HepG2 (cell line): ENCODE measurements around the gene NECAB2. TPM values are rescaled to one million over a fixed set of nuclear protein-coding genes. Genes with fewer than 3 reads are reported as not detected.

Experiments
- ATF7-NPFF ChIP-seq: sonication (generic); formaldehyde crosslinking; IDR thresholded peaks from 2 replicates; pipeline ENCODE4 v1.8.1; 2023; ENCODE audit warnings: mild to moderate bottlenecking, low read depth, missing genetic modification reagents, moderate library complexity
- BHLHE40 ChIP-seq: IDR thresholded peaks from 2 replicates; pipeline ENCODE4 v1.6.1; 2011; ENCODE audit warnings: low read length, improper control_type of control experiment
- GATA4 ChIP-seq: sonication (generic); IDR thresholded peaks from 2 replicates; pipeline ENCODE4 v1.6.1; 2016; ENCODE audit warnings: antibody characterized with exemption, low read depth, borderline replicate concordance
- HNRNPUL1 ChIP-seq: fragments of 200-400 bp; formaldehyde crosslinking; IDR thresholded peaks from 2 replicates; pipeline ENCODE4 v1.6.1; 2017; ENCODE audit warnings: low read depth, mild to moderate bottlenecking, low read length, moderate library complexity
- MTF1 ChIP-seq: sonication (generic); formaldehyde crosslinking; IDR thresholded peaks from 2 replicates; pipeline ENCODE4 v1.5.0; 2020; ENCODE audit warnings: missing genetic modification reagents
- NCOA2 ChIP-seq: sonication (generic); formaldehyde crosslinking; IDR thresholded peaks from 2 replicates; pipeline ENCODE4 v1.8.0; 2022; ENCODE audit warnings: inconsistent platforms
- RXRA ChIP-seq: sonication (generic); formaldehyde crosslinking; IDR thresholded peaks from 2 replicates; pipeline ENCODE4 v1.5.1; 2020; ENCODE audit warnings: missing genetic modification reagents
- SIX1 ChIP-seq: sonication (generic); formaldehyde crosslinking; IDR thresholded peaks from 2 replicates; pipeline ENCODE4 v1.4.0; 2020; ENCODE audit warnings: missing genetic modification reagents, borderline replicate concordance
- SP1 ChIP-seq, 2 experiments: fragments of 450-650 bp in 1 of 2; sonication (generic) in 1 of 2; formaldehyde crosslinking in 1 of 2; IDR thresholded peaks; 2 replicates each; pipeline versions ENCODE4 v1.4.0 to v1.6.1; 2016 to 2020; ENCODE audit warnings: missing genetic modification reagents in 1 of 2
- SRF ChIP-seq: IDR thresholded peaks from 2 replicates; pipeline ENCODE4 v1.6.1; 2011; ENCODE audit warnings: mild to moderate bottlenecking, low read depth, low read length, moderate library complexity
- SRSF9 ChIP-seq: fragments of 200-400 bp; formaldehyde crosslinking; IDR thresholded peaks from 2 replicates; pipeline ENCODE4 v1.6.1; 2018; ENCODE audit warnings: borderline replicate concordance, mild to moderate bottlenecking, low read depth, low read length; ENCODE audit not compliant: insufficient read depth, poor library complexity, severe bottlenecking
- TGIF2 ChIP-seq: IDR thresholded peaks from 2 replicates; pipeline ENCODE4 v1.6.1; 2016; ENCODE audit warnings: control low read depth, missing compliant biosample characterization
- TSC22D2 ChIP-seq: sonication (generic); formaldehyde crosslinking; IDR thresholded peaks from 2 replicates; pipeline ENCODE4 v1.5.1; 2020; ENCODE audit warnings: missing genetic modification reagents, mild to moderate bottlenecking, borderline replicate concordance
- ZFP36L2 ChIP-seq: sonication (generic); formaldehyde crosslinking; IDR thresholded peaks from 2 replicates; pipeline ENCODE4 v1.4.0; 2020; ENCODE audit warnings: missing genetic modification reagents
- ZFX ChIP-seq: sonication (generic); formaldehyde crosslinking; IDR thresholded peaks from 2 replicates; pipeline ENCODE4 v1.4.0; 2020; ENCODE audit warnings: mild to moderate bottlenecking, low read depth, missing genetic modification reagents, moderate library complexity
- ZNF207 ChIP-seq: fragments of 450-650 bp; IDR thresholded peaks from 2 replicates; pipeline ENCODE4 v1.6.1; 2016; ENCODE audit warnings: antibody characterized with exemption, borderline replicate concordance
- ZNF251 ChIP-seq: sonication (generic); formaldehyde crosslinking; IDR thresholded peaks from 2 replicates; pipeline ENCODE4 v1.9.0; 2021; ENCODE audit warnings: mild to moderate bottlenecking, missing genetic modification reagents
- ZSCAN30 ChIP-seq: sonication (generic); formaldehyde crosslinking; IDR thresholded peaks from 2 replicates; pipeline ENCODE4 v1.5.0; 2020; ENCODE audit warnings: mild to moderate bottlenecking, missing genetic modification reagents
- polyA plus RNA-seq, 8 experiments: library from polyadenylated mRNA; depleted of rRNA in 3 of 8; stranded (reverse) in 7 of 8; unstranded in 1 of 8; fragments of >200 nt; fragmentation: Illumina TruSeq in 4 of 8; extraction: Trizol in 4 of 8; gene quantifications; 2 replicates each; pipeline versions ENCODE4 v1.2.1 to v1.2.3, GENCODE V29; 2011 to 2016; ENCODE audit warnings: low read depth in 4 of 8, missing spikeins in 1 of 8, mixed read lengths in 1 of 8; ENCODE audit not compliant: insufficient read depth in 1 of 8
- total RNA-seq, 5 experiments: library from RNA; depleted of rRNA; stranded (reverse); fragments of >200 nt; fragmentation: Illumina TruSeq; extraction: Trizol; gene quantifications; 2 replicates each; pipeline ENCODE4 v1.2.3, GENCODE V29; 2016; ENCODE audit warnings: low read depth in 1 of 5
- TF ChIP-seq, protein P1 (sequence below): sonication (generic); formaldehyde crosslinking; IDR thresholded peaks from 2 replicates; pipeline ENCODE4 v1.9.0; 2021; ENCODE audit warnings: mild to moderate bottlenecking, missing genetic modification reagents
- TF ChIP-seq, protein P2 (sequence below): sonication (generic); formaldehyde crosslinking; conservative IDR thresholded peaks from 2 replicates; pipeline ENCODE4 v1.8.1; 2023; ENCODE audit warnings: missing genetic modification reagents
- TF ChIP-seq, protein P3 (sequence below): sonication (generic); formaldehyde crosslinking; IDR thresholded peaks from 2 replicates; pipeline ENCODE4 v1.4.0; 2020; ENCODE audit warnings: missing genetic modification reagents

The NECAB2 gene
- total and polyA plus RNA-seq, 2 of the 13 experiments (the other 11 are each of a cell fraction or from before 2014, with no cell fraction given) = 0.21 to 0.49 TPM

DNA sequence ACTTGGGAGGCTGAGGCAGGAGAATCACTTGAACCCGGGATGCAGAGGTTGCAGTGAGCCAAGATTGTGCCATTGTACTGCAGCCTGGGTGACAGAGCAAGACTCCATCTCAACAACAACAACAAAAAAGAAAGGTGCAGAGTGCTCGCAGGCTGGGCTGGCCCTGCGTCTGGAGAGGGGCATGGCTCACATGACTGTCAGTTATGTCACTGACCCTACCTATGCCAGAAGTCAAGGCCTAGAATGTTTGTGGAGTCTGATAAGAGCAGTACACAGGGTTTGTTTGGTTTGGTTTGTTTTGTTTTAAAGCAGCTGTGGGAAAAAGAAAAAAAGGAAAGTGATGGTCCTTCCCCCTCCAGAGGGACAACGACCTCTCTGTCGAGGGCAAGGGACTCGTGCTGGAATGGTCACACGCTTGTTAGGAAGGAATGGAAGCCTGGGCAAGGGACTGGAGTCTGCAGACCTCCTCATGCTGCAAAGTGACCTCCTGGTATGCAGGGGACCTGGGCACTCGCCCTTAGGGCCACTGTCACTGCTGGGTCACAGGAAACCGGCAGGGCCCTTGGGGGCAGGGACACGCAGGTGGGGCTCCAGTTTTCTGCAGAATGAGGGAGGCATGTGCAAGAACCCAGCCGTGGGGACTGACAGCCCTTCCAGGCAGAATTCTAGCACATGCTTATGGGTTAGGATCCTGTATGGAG, 25.1 kb upstream of the NECAB2 start (continued):
- TF ChIP-seq, protein P1, sequence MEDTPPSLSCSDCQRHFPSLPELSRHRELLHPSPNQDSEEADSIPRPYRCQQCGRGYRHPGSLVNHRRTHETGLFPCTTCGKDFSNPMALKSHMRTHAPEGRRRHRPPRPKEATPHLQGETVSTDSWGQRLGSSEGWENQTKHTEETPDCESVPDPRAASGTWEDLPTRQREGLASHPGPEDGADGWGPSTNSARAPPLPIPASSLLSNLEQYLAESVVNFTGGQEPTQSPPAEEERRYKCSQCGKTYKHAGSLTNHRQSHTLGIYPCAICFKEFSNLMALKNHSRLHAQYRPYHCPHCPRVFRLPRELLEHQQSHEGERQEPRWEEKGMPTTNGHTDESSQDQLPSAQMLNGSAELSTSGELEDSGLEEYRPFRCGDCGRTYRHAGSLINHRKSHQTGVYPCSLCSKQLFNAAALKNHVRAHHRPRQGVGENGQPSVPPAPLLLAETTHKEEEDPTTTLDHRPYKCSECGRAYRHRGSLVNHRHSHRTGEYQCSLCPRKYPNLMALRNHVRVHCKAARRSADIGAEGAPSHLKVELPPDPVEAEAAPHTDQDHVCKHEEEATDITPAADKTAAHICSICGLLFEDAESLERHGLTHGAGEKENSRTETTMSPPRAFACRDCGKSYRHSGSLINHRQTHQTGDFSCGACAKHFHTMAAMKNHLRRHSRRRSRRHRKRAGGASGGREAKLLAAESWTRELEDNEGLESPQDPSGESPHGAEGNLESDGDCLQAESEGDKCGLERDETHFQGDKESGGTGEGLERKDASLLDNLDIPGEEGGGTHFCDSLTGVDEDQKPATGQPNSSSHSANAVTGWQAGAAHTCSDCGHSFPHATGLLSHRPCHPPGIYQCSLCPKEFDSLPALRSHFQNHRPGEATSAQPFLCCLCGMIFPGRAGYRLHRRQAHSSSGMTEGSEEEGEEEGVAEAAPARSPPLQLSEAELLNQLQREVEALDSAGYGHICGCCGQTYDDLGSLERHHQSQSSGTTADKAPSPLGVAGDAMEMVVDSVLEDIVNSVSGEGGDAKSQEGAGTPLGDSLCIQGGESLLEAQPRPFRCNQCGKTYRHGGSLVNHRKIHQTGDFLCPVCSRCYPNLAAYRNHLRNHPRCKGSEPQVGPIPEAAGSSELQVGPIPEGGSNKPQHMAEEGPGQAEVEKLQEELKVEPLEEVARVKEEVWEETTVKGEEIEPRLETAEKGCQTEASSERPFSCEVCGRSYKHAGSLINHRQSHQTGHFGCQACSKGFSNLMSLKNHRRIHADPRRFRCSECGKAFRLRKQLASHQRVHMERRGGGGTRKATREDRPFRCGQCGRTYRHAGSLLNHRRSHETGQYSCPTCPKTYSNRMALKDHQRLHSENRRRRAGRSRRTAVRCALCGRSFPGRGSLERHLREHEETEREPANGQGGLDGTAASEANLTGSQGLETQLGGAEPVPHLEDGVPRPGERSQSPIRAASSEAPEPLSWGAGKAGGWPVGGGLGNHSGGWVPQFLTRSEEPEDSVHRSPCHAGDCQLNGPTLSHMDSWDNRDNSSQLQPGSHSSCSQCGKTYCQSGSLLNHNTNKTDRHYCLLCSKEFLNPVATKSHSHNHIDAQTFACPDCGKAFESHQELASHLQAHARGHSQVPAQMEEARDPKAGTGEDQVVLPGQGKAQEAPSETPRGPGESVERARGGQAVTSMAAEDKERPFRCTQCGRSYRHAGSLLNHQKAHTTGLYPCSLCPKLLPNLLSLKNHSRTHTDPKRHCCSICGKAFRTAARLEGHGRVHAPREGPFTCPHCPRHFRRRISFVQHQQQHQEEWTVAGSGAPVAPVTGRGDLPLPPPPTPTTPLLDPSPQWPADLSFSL = no peak; the same call in 1 of the 2 replicates
- TF ChIP-seq ZSCAN30 (CRISPR knock-in tag) (no peak; the same call in 1 of the 2 replicates), GATA4 (peak; percentile 99), ZFP36L2 (CRISPR knock-in tag) (no peak), NCOA2 (CRISPR knock-in tag) (peak; percentile 99), BHLHE40 (peak; percentile 84), SP1 (IDR thresholded peaks at IDR 0.05) (no peak), SP1 (CRISPR knock-in tag; IDR thresholded peaks at IDR 0.05) (peak; percentile 41), ATF7-NPFF (CRISPR knock-in tag) (no peak), TGIF2 (CRISPR knock-in tag) (peak; percentile 97), SIX1 (peak; percentile 86), TSC22D2 (CRISPR knock-in tag) (peak; percentile 94; the same call in 1 of the 2 replicates), MTF1 (no peak), HNRNPUL1 (no peak), ZNF207 (no peak), ZNF251 (CRISPR knock-in tag) (no peak), SRF (peak; percentile 27; the same call in 1 of the 2 replicates), ZFX (CRISPR knock-in tag) (peak; percentile 62; the same call in 1 of the 2 replicates), RXRA (CRISPR knock-in tag) (peak; percentile 100), SRSF9 (no peak)
- TF ChIP-seq, protein P2, sequence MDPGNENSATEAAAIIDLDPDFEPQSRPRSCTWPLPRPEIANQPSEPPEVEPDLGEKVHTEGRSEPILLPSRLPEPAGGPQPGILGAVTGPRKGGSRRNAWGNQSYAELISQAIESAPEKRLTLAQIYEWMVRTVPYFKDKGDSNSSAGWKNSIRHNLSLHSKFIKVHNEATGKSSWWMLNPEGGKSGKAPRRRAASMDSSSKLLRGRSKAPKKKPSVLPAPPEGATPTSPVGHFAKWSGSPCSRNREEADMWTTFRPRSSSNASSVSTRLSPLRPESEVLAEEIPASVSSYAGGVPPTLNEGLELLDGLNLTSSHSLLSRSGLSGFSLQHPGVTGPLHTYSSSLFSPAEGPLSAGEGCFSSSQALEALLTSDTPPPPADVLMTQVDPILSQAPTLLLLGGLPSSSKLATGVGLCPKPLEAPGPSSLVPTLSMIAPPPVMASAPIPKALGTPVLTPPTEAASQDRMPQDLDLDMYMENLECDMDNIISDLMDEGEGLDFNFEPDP (CRISPR knock-in tag) = no peak
- TF ChIP-seq, protein P3, sequence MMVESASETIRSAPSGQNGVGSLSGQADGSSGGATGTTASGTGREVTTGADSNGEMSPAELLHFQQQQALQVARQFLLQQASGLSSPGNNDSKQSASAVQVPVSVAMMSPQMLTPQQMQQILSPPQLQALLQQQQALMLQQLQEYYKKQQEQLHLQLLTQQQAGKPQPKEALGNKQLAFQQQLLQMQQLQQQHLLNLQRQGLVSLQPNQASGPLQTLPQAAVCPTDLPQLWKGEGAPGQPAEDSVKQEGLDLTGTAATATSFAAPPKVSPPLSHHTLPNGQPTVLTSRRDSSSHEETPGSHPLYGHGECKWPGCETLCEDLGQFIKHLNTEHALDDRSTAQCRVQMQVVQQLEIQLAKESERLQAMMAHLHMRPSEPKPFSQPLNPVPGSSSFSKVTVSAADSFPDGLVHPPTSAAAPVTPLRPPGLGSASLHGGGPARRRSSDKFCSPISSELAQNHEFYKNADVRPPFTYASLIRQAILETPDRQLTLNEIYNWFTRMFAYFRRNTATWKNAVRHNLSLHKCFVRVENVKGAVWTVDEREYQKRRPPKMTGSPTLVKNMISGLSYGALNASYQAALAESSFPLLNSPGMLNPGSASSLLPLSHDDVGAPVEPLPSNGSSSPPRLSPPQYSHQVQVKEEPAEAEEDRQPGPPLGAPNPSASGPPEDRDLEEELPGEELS (CRISPR knock-in tag) = peak; percentile 100
